ENCODE measurements around the gene NVL. TPM values are rescaled to one million over a fixed set of nuclear protein-coding genes. Genes with fewer than 3 reads are reported as not detected.

Gene NVL
- total and polyA plus RNA-seq, 2 of the 8 experiments (the other 6 are each of a cell fraction or from before 2014, with no cell fraction given): 22.7 to 45.8 TPM

- no peak overlapping the region for H3K9ac ChIP-seq (replicated peaks in 1 of 4; ENCODE audit: extremely low read depth in 1 of 4, low read depth in 3 of 4, low read length in 3 of 4)
- no peaks in the 10 kb centered on the region for H3K23me2 ChIP-seq (ENCODE audit: low read depth, low read length)
- H3K4ac ChIP-seq (replicated peaks; ENCODE audit: insufficient read length, low read depth, low read length): no peak overlapping the region
- TF ChIP-seq MAX (IDR thresholded peaks at IDR 0.05) (no peak), KDM4A (IDR thresholded peaks at IDR 0.05; ENCODE audit: low read depth, low read length, severe bottlenecking) (no peak), ASH2L (IDR thresholded peaks at IDR 0.05; ENCODE audit: low read length) (no peak), NANOG (IDR thresholded peaks at IDR 0.05; ENCODE audit: insufficient read depth, low read depth, low read length, poor library complexity, severe bottlenecking) (no peak), SIRT6 (IDR thresholded peaks at IDR 0.05; ENCODE audit: low read length) (no peak), POU5F1 (IDR thresholded peaks at IDR 0.05; ENCODE audit: low read depth, low read length) (no peak), CREB1 (IDR thresholded peaks at IDR 0.05) (no peak)
- H3K23ac ChIP-seq (ENCODE audit: insufficient read length): no peak overlapping the region
- H2BK5ac ChIP-seq (ENCODE audit: low read depth, low read length): no peak overlapping the region
- WGBS, 2 experiments (ENCODE audit: extremely low coverage in 1 of 2, insufficient coverage in 1 of 2, insufficient read length in 1 of 2, insufficient replicate concordance in 2 of 2, low coverage in 1 of 2, low lambda C conversion rate in 2 of 2, missing lambda C conversion rate in 1 of 2): 100% methylated on average over 1 of the region's 1 CpG; no CpG with 5 or more reads in 1 of the 2 experiments
- H3K27me3 ChIP-seq (replicated peaks in 1 of 4; ENCODE audit: control insufficient read depth in 3 of 4, extremely low read depth in 1 of 4, insufficient read depth in 3 of 4, low read length in 3 of 4): no peaks in the 10 kb centered on the region
- H3K4me2 ChIP-seq (ENCODE audit: insufficient read depth in 1 of 2, low read depth in 2 of 2, low read length in 2 of 2): no peak overlapping the region
- H3K4me1 ChIP-seq (replicated peaks in 1 of 4; ENCODE audit: control insufficient read depth in 3 of 4, insufficient read depth in 4 of 4, low read length in 3 of 4): no peaks in the 10 kb centered on the region; a peak in 1 of 7 replicates
- no peak overlapping the region for H4K8ac ChIP-seq (ENCODE audit: extremely low read depth, insufficient read depth, low read length)
- no peak overlapping the region for H4K5ac ChIP-seq (ENCODE audit: insufficient read length, low read depth, low read length)
- no peaks in the 10 kb centered on the region for H4K20me1 ChIP-seq (replicated peaks in 1 of 2; ENCODE audit: control insufficient read depth in 1 of 2, insufficient read depth in 2 of 2, low read length in 2 of 2)
- H2BK12ac ChIP-seq (ENCODE audit: low read depth, low read length): no peak overlapping the region
- FAIRE-seq (no peak), DNase-seq (ENCODE audit: low read depth in 1 of 2, low spot score in 2 of 2) (no peak)
- H2AFZ ChIP-seq (ENCODE audit: low read length): no peak overlapping the region
- no peaks in the 10 kb centered on the region for H3K9me3 ChIP-seq (ENCODE audit: insufficient read depth in 2 of 2, low read depth in 1 of 2, low read length in 1 of 2)
- no peak overlapping the region for H3K14ac ChIP-seq (ENCODE audit: insufficient read length)
- no peak overlapping the region for H2AK5ac ChIP-seq (ENCODE audit: low read depth, low read length)
- H3K79me1 ChIP-seq (ENCODE audit: low read depth, low read length): no peaks in the 10 kb centered on the region; the same call in 1 of the 2 replicates
- no peak overlapping the region for H4K91ac ChIP-seq (replicated peaks; ENCODE audit: insufficient read length, low read length)
- ChIA-PET POLR2A (ENCODE audit: partially characterized antibody) (interaction anchor here (0.6 kb wide), 1 partner anchor 178 kb away, joined by 5 read pairs; no protein-coding TSS in a partner anchor), CTCF (ENCODE audit: partially characterized antibody) (no interaction called here)
- H3K56ac ChIP-seq (replicated peaks; ENCODE audit: insufficient read length, low read depth, low read length): no peak overlapping the region
- no peak overlapping the region for H3K4me3 ChIP-seq (ENCODE audit: extremely low read depth in 1 of 4, insufficient read depth in 2 of 4, low read depth in 3 of 4, low read length in 4 of 4)
- H3K79me2 ChIP-seq (ENCODE audit: control insufficient read depth in 1 of 2, insufficient read depth in 2 of 2, low read length in 2 of 2): no peaks in the 10 kb centered on the region
- no peak overlapping the region for H3K27ac ChIP-seq (ENCODE audit: low read depth, low read length)
- H3K36me3 ChIP-seq (ENCODE audit: control insufficient read depth in 2 of 4, insufficient read depth in 4 of 4, low read length in 3 of 4): peaks cover 3 to 16% (median 12%) of the 10 kb centered on the region in 4 experiments; a peak in 4 of 8 replicates
- H3K18ac ChIP-seq (ENCODE audit: extremely low read depth, low read length): no peak overlapping the region
- H2BK15ac ChIP-seq (ENCODE audit: low read length): no peak overlapping the region
- no peak overlapping the region for H2BK20ac ChIP-seq (ENCODE audit: low read length)
- no peak overlapping the region for H2BK120ac ChIP-seq (replicated peaks; ENCODE audit: low read depth, low read length)
These were observed 84.8 kb downstream of the NVL start for GRCh38 chr1:224245188-224245587.

Data from H1 (cell line).